NK-92 (cell line): ENCODE measurements around the gene IFITM1.
"Not testable (repeated sequence)": the region's sequence is repeated elsewhere in the genome, so short reads cannot be mapped to it uniquely, and the experiment has no call there.

Source experiments
- DNase-seq: peaks from one replicate; lab custom pipeline; 2025; ENCODE audit not compliant: unreplicated experiment; lab: John Stamatoyannopoulos, UW

IFITM1 gene

GRCh38 chr11:362642-363442, 49.0 kb downstream of the IFITM1 start:
- DNase-seq = no peak

GRCh38 chr11:363443-363805, 49.6 kb downstream of the IFITM1 start:
- not testable (repeated sequence) for DNase-seq

GRCh38 chr11:363948-364761, 50.3 kb downstream of the IFITM1 start:
- no peak for DNase-seq
